Karpas-422 (cell line): ENCODE measurements around the gene CSE1L. TPM values are rescaled to one million over a fixed set of nuclear protein-coding genes. Genes with fewer than 3 reads are reported as not detected.

Source experiments
- DNase-seq: peaks from one replicate; pipeline ENCODE4 v3.0.0-alpha.2; 2015
- H2AFZ ChIP-seq: fragments of 200-600 bp; sonication (generic); 2 replicates; pipeline ENCODE4 v1.6.1; 2014; ENCODE audit warnings: antibody characterized with exemption, low read length, mixed read lengths
- H3K27ac ChIP-seq: fragments of 200-600 bp; sonication (generic); 2 replicates; pipeline ENCODE4 v1.5.1; 2014; ENCODE audit warnings: mild to moderate bottlenecking, low read length, moderate library complexity
- H3K27me3 ChIP-seq: fragments of 200-600 bp; sonication (generic); 2 replicates; pipeline ENCODE4 v1.6.1; 2014; ENCODE audit warnings: low read length, mixed read lengths
- H3K36me3 ChIP-seq: fragments of 200-600 bp; sonication (generic); 2 replicates; pipeline ENCODE4 v1.6.1; 2014; ENCODE audit warnings: low read length, mixed read lengths; ENCODE audit not compliant: insufficient read depth
- H3K4me1 ChIP-seq: fragments of 200-600 bp; sonication (generic); 2 replicates; pipeline ENCODE4 v1.6.1; 2014; ENCODE audit warnings: mild to moderate bottlenecking, low read length, mixed read lengths
- H3K4me2 ChIP-seq: fragments of 200-600 bp; sonication (generic); 2 replicates; pipeline ENCODE4 v1.6.1; 2014; ENCODE audit warnings: low read length, low read depth, mild to moderate bottlenecking; ENCODE audit not compliant: poor library complexity, severe bottlenecking
- H3K4me3 ChIP-seq: fragments of 200-600 bp; sonication (generic); 2 replicates; pipeline ENCODE4 v1.5.1; 2014; ENCODE audit warnings: mild to moderate bottlenecking, antibody characterized with exemption, low read length, mixed read lengths
- H3K79me2 ChIP-seq: fragments of 200-600 bp; sonication (generic); 2 replicates; pipeline ENCODE4 v1.6.1; 2014; ENCODE audit warnings: mild to moderate bottlenecking, low read length, mixed read lengths
- H3K9ac ChIP-seq: fragments of 200-600 bp; sonication (generic); 2 replicates; pipeline ENCODE4 v1.6.0; 2014; ENCODE audit warnings: low read length
- H3K9me2 ChIP-seq: fragments of 200-600 bp; sonication (generic), shearing (Covaris generic); replicated peaks from 2 replicates; pipeline ENCODE4 v1.6.0; 2014; ENCODE audit warnings: mild to moderate bottlenecking, low read length, moderate library complexity; ENCODE audit not compliant: insufficient read depth
- H3K9me3 ChIP-seq: fragments of 300-700, 200-600 bp; sonication (generic); 2 replicates; pipeline ENCODE4 v1.6.1; 2014; ENCODE audit warnings: low read length, mixed read lengths
- H4K20me1 ChIP-seq: fragments of 200-600 bp; sonication (generic); 2 replicates; pipeline ENCODE4 v1.6.1; 2014; ENCODE audit warnings: mild to moderate bottlenecking, antibody characterized with exemption, low read length, low read depth; ENCODE audit not compliant: insufficient read depth
- small RNA-seq: library from RNA; depleted of rRNA; stranded (forward); fragments of <200 nt; gene quantifications from one replicate; pipeline ENCODE3, GENCODE V24; 2014
- total RNA-seq: library from RNA; depleted of rRNA; stranded (reverse); fragments of >200 nt; shearing (Covaris generic); gene quantifications from 2 replicates; pipeline ENCODE4 v1.2.3, GENCODE V29; 2014; ENCODE audit warnings: low replicate concordance; rRNA removed

CSE1L gene
- total RNA-seq, 1 experiment from 2014 or later: 82.3 TPM

GRCh38 chr20:49140411-49140810 lies 94.3 kb downstream of the CSE1L start:
- no peak overlapping the region for H2AFZ ChIP-seq
- peaks cover 15% of the 10 kb centered on the region; the same call in 1 of the 2 replicates for H3K36me3 ChIP-seq
- no peaks in the 10 kb centered on the region for H3K9me2 ChIP-seq
- no peaks in the 10 kb centered on the region for H3K9me3 ChIP-seq
- H4K20me1 ChIP-seq: no peaks in the 10 kb centered on the region
- H3K4me2 ChIP-seq: no peak overlapping the region
- peaks cover 42% of the 10 kb centered on the region for H3K79me2 ChIP-seq
- H3K27ac ChIP-seq: no peak overlapping the region
- H3K9ac ChIP-seq: no peak overlapping the region
- no peak overlapping the region for H3K4me3 ChIP-seq
- DNase-seq: no peak
- H3K4me1 ChIP-seq: no peaks in the 10 kb centered on the region
- H3K27me3 ChIP-seq: no peaks in the 10 kb centered on the region

- Histone ChIP-seq H3K36me3 (peaks cover 15% of the 10 kb centered on the region; the same call in 1 of the 2 replicates), H3K79me2 (peaks cover 45% of the 10 kb centered on the region), H3K27ac (no peak overlapping the region), H3K4me2 (no peak overlapping the region), H3K4me1 (no peaks in the 10 kb centered on the region), H4K20me1 (no peaks in the 10 kb centered on the region), H3K4me3 (no peak overlapping the region), H3K9me2 (no peaks in the 10 kb centered on the region), H3K27me3 (no peaks in the 10 kb centered on the region), H3K9ac (no peak overlapping the region), H2AFZ (no peak overlapping the region), H3K9me3 (no peaks in the 10 kb centered on the region)
- no peak for DNase-seq
Observed at GRCh38 chr20:49140834-49141233, 94.7 kb downstream of the CSE1L start.

Small RNA genes within 50 kb of the gene (small RNA-seq; reads per million reads assigned to genes)
- not detected for gene SNAP23P1

Other genes with a start within 250 kb of the CSE1L start
- not detected in 2 replicates for gene PREX1, start 218.3 kb upstream of the CSE1L start, total RNA-seq
- 28.7 and 37.9 TPM in 2 replicates for gene ARFGEF2, start 124.6 kb upstream of the CSE1L start, total RNA-seq
- gene STAU1, start 142.0 kb downstream of the CSE1L start, total RNA-seq: 30.6 and 34.0 TPM in 2 replicates
- gene DDX27, start 173.1 kb downstream of the CSE1L start, total RNA-seq: 34.5 and 43.7 TPM in 2 replicates
- gene ZNFX1, start 231.7 kb downstream of the CSE1L start, total RNA-seq: 21.7 and 22.2 TPM in 2 replicates